Measurements from ENCODE around the gene LTBP2.

LTBP2 gene

DNA sequence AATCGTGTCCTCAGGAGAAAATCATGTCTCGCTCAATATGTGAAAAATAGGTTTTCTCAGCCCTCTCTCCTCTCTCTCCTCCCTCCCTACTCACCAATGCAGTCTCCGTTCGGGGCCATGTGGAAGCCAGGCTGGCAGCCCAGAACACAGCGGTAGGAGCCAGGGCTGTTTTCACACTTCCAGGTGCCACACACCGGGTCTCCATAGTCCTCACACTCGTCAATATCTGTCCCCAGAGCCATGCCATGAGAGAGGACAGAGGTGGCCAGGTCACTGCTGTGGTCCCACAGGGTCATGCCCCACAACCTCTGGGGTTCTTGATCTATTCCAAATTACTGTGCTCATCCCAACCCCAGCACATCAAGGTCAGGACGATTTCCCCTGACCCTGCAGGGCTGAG, 105.0 kb downstream of the LTBP2 start:
- H2BK12ac ChIP-seq (ENCODE audit: low read length), result no peak overlapping the region
- WGBS (ENCODE audit: extremely low coverage, insufficient coverage, insufficient read length), result no CpG with 5 or more reads among the region's 8 CpGs
- H3K9me3 ChIP-seq (ENCODE audit: insufficient read depth, low read depth, low read length), result peaks cover 4% of the 10 kb centered on the region
- H2AFZ ChIP-seq (ENCODE audit: insufficient read depth, low read length, poor library complexity), result no peak overlapping the region
- no peak for DNase-seq
- H2BK5ac ChIP-seq (ENCODE audit: low read depth, low read length, poor library complexity), result no peak overlapping the region
- H3K9ac ChIP-seq (ENCODE audit: low read length), result no peak overlapping the region
- no peak overlapping the region for H3K27ac ChIP-seq (ENCODE audit: low read depth, low read length)
- no peaks in the 10 kb centered on the region for H3K36me3 ChIP-seq (ENCODE audit: control insufficient read depth in 1 of 2, insufficient read depth in 2 of 2, low read length in 2 of 2)
- H3K4me2 ChIP-seq (ENCODE audit: low read length), result no peak overlapping the region
- no peak overlapping the region for H4K8ac ChIP-seq (ENCODE audit: low read depth, low read length)
- H3K4me3 ChIP-seq (ENCODE audit: low read depth, low read length), result no peak overlapping the region
- H3K4me1 ChIP-seq (ENCODE audit: control insufficient read depth in 1 of 2, insufficient read depth in 2 of 2, low read length in 2 of 2), result no peaks in the 10 kb centered on the region
- no peak overlapping the region for H4K12ac ChIP-seq (ENCODE audit: low read depth, low read length)
- H3K14ac ChIP-seq (ENCODE audit: low read length), result no peak overlapping the region
- no peak overlapping the region for H3K4ac ChIP-seq (ENCODE audit: low read depth, low read length)
- H2BK120ac ChIP-seq (ENCODE audit: insufficient read depth, low read length, poor library complexity), result no peak overlapping the region
- H3K79me1 ChIP-seq (ENCODE audit: low read length), result no peaks in the 10 kb centered on the region
- no peak overlapping the region for H2AK5ac ChIP-seq (ENCODE audit: low read length)
- H3K27me3 ChIP-seq (ENCODE audit: insufficient read depth, low read length), result no peaks in the 10 kb centered on the region
- H3K79me2 ChIP-seq (ENCODE audit: control insufficient read depth, insufficient read depth, low read length, poor library complexity), result no peaks in the 10 kb centered on the region
- no peak overlapping the region for H4K91ac ChIP-seq (ENCODE audit: low read depth, low read length)
- H3K18ac ChIP-seq (ENCODE audit: low read length), result no peak overlapping the region
- H3K23ac ChIP-seq (ENCODE audit: low read length), result no peak overlapping the region

DNA sequence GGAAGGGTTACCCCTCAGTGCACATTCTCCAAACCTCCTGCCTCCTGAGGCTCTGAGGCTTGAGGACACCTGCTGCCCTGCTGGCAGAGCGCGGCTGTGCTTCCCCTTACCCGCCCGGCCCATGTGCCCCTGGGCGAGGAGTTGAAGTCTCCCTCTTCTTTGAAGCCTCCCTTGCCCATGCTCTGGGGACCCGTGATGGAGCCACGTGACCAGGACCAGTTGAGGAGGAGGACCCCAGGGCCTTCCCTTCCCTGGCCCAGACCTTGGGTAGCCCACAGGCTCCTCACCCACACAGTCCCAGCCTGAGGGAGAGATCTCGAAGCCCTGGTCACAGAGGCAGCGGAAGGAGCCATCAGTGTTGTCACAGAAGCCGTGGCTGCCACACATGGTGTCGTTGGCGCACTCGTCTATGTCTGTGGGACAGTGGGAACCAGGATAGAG, 105.6 kb downstream of the LTBP2 start:
- Histone ChIP-seq H3K4ac (ENCODE audit: low read depth, low read length) (no peak overlapping the region), H2AFZ (ENCODE audit: insufficient read depth, low read length, poor library complexity) (no peak overlapping the region), H3K14ac (ENCODE audit: low read length) (no peak overlapping the region), H3K4me1 (ENCODE audit: control insufficient read depth in 1 of 2, insufficient read depth in 2 of 2, low read length in 2 of 2) (no peaks in the 10 kb centered on the region), H2BK120ac (ENCODE audit: insufficient read depth, low read length, poor library complexity) (no peak overlapping the region), H3K18ac (ENCODE audit: low read length) (no peak overlapping the region), H4K12ac (ENCODE audit: low read depth, low read length) (no peak overlapping the region), H4K8ac (ENCODE audit: low read depth, low read length) (no peak overlapping the region), H3K9ac (ENCODE audit: low read length) (no peak overlapping the region), H3K9me3 (ENCODE audit: insufficient read depth, low read depth, low read length) (peaks cover 4% of the 10 kb centered on the region), H3K27me3 (ENCODE audit: insufficient read depth, low read length) (no peaks in the 10 kb centered on the region), H2AK5ac (ENCODE audit: low read length) (no peak overlapping the region), H3K23ac (ENCODE audit: low read length) (no peak overlapping the region), H3K27ac (ENCODE audit: low read depth, low read length) (no peak overlapping the region), H3K4me3 (ENCODE audit: low read depth, low read length) (no peak overlapping the region), H3K36me3 (ENCODE audit: control insufficient read depth in 1 of 2, insufficient read depth in 2 of 2, low read length in 2 of 2) (no peaks in the 10 kb centered on the region), H4K91ac (ENCODE audit: low read depth, low read length) (no peak overlapping the region), H2BK5ac (ENCODE audit: low read depth, low read length, poor library complexity) (no peak overlapping the region), H2BK12ac (ENCODE audit: low read length) (no peak overlapping the region), H3K4me2 (ENCODE audit: low read length) (no peak overlapping the region), H3K79me1 (ENCODE audit: low read length) (no peaks in the 10 kb centered on the region), H3K79me2 (ENCODE audit: control insufficient read depth, insufficient read depth, low read length, poor library complexity) (no peaks in the 10 kb centered on the region)
- no peak for DNase-seq
- WGBS (ENCODE audit: extremely low coverage, insufficient coverage, insufficient read length), result no CpG with 5 or more reads among the region's 13 CpGs

DNA sequence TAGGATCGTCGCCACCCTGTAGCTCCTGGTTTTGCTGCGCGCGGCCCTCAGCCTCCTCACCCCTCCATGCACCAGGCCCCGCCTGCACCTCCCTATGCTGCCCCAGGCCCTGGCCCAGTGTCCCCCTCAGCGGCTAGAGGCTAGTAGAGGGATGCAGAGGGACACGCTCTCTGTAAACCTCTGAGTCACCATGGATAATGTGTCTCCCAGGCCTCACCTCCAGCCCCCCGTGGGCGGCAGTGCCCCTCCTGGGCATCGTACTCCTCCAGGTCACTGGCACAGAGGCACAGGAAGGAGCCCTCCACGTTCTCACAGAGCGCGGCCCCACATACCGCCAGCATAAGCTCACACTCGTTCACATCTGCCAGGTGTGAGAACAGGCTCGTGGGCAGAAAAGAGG, 106.2 kb downstream of the LTBP2 start:
- peaks cover 4% of the 10 kb centered on the region for H3K9me3 ChIP-seq (ENCODE audit: insufficient read depth, low read depth, low read length)
- no peak overlapping the region for H2BK12ac ChIP-seq (ENCODE audit: low read length)
- no peak for DNase-seq
- H3K9ac ChIP-seq (ENCODE audit: low read length), result no peak overlapping the region
- H3K27me3 ChIP-seq (ENCODE audit: insufficient read depth, low read length), result no peaks in the 10 kb centered on the region
- H3K4me3 ChIP-seq (ENCODE audit: low read depth, low read length), result no peak overlapping the region
- H3K79me1 ChIP-seq (ENCODE audit: low read length), result no peaks in the 10 kb centered on the region
- no peaks in the 10 kb centered on the region for H3K4me1 ChIP-seq (ENCODE audit: control insufficient read depth in 1 of 2, insufficient read depth in 2 of 2, low read length in 2 of 2)
- no peak overlapping the region for H3K27ac ChIP-seq (ENCODE audit: low read depth, low read length)
- no peak overlapping the region for H3K18ac ChIP-seq (ENCODE audit: low read length)
- no peak overlapping the region for H3K14ac ChIP-seq (ENCODE audit: low read length)
- no peak overlapping the region for H2AK5ac ChIP-seq (ENCODE audit: low read length)
- no peak overlapping the region for H4K91ac ChIP-seq (ENCODE audit: low read depth, low read length)
- H3K4me2 ChIP-seq (ENCODE audit: low read length), result no peak overlapping the region
- no peak overlapping the region for H2BK5ac ChIP-seq (ENCODE audit: low read depth, low read length, poor library complexity)
- no peak overlapping the region for H4K12ac ChIP-seq (ENCODE audit: low read depth, low read length)
- WGBS (ENCODE audit: extremely low coverage, insufficient coverage, insufficient read length), result no CpG with 5 or more reads among the region's 17 CpGs
- no peak overlapping the region for H2AFZ ChIP-seq (ENCODE audit: insufficient read depth, low read length, poor library complexity)
- H2BK120ac ChIP-seq (ENCODE audit: insufficient read depth, low read length, poor library complexity), result no peak overlapping the region
- no peaks in the 10 kb centered on the region for H3K36me3 ChIP-seq (ENCODE audit: control insufficient read depth in 1 of 2, insufficient read depth in 2 of 2, low read length in 2 of 2)
- no peak overlapping the region for H4K8ac ChIP-seq (ENCODE audit: low read depth, low read length)
- H3K79me2 ChIP-seq (ENCODE audit: control insufficient read depth, insufficient read depth, low read length, poor library complexity), result no peaks in the 10 kb centered on the region
- no peak overlapping the region for H3K23ac ChIP-seq (ENCODE audit: low read length)
- H3K4ac ChIP-seq (ENCODE audit: low read depth, low read length), result no peak overlapping the region

DNA sequence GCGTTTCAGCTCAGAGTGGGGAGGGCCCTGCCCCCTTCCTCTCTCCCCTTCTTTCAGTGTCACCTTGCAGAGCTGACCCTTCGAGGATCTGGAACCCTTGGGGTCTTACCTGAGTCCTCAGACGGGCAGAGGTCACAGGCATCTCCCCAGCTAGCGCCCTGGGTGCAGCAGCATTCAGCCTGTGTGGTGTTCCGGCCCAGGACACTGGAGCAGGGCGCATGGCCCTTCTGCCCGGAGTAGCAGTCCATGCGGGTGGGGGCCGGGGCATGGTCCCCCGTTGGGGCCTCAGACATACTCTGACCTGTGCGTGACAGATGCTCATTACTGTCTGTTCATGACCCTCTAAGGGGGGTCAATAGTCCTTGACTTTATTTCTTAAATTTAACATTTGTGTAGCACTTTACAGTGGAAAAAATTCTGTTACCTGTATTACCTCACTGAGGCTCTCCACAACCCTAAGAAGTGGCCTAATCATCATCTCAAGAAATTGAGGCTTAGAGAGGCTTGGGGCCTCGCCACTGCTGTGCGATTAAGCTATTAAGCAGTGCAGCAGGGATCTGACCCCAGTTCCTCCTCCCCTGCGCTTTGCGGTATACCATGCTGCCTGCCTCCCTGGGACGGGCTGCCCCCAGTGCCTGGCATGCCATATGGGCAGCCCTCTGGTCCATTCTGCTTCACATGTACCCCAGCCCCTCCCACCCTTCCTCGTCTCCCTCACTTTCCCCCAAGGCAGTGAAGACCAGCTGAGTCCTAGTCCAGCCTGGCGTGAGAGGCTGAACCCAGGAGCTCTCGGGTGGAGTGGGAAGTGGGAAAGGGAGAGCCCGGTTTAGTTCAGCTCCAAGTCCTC, 106.9 kb downstream of the LTBP2 start:
- Histone ChIP-seq H3K4me2 (ENCODE audit: low read length) (no peak overlapping the region), H3K4ac (ENCODE audit: low read depth, low read length) (no peak overlapping the region), H4K8ac (ENCODE audit: low read depth, low read length) (no peak overlapping the region), H3K4me3 (ENCODE audit: low read depth, low read length) (no peak overlapping the region), H3K36me3 (ENCODE audit: control insufficient read depth in 1 of 2, insufficient read depth in 2 of 2, low read length in 2 of 2) (no peaks in the 10 kb centered on the region), H3K4me1 (ENCODE audit: control insufficient read depth in 1 of 2, insufficient read depth in 2 of 2, low read length in 2 of 2) (no peaks in the 10 kb centered on the region), H3K9me3 (ENCODE audit: insufficient read depth, low read depth, low read length) (peaks cover 4% of the 10 kb centered on the region), H3K18ac (ENCODE audit: low read length) (no peak overlapping the region), H4K91ac (ENCODE audit: low read depth, low read length) (no peak overlapping the region), H4K12ac (ENCODE audit: low read depth, low read length) (no peak overlapping the region), H3K9ac (ENCODE audit: low read length) (no peak overlapping the region), H2BK120ac (ENCODE audit: insufficient read depth, low read length, poor library complexity) (no peak overlapping the region), H3K27me3 (ENCODE audit: insufficient read depth, low read length) (no peaks in the 10 kb centered on the region), H3K23ac (ENCODE audit: low read length) (no peak overlapping the region), H3K79me1 (ENCODE audit: low read length) (no peaks in the 10 kb centered on the region), H2AFZ (ENCODE audit: insufficient read depth, low read length, poor library complexity) (no peak overlapping the region), H2BK5ac (ENCODE audit: low read depth, low read length, poor library complexity) (no peak overlapping the region), H2AK5ac (ENCODE audit: low read length) (no peak overlapping the region), H2BK12ac (ENCODE audit: low read length) (no peak overlapping the region), H3K14ac (ENCODE audit: low read length) (no peak overlapping the region), H3K79me2 (ENCODE audit: control insufficient read depth, insufficient read depth, low read length, poor library complexity) (no peaks in the 10 kb centered on the region), H3K27ac (ENCODE audit: low read depth, low read length) (no peak overlapping the region)
- no CpG with 5 or more reads among the region's 20 CpGs for WGBS (ENCODE audit: extremely low coverage, insufficient coverage, insufficient read length)
- no peak for DNase-seq

Measured in trophoblast cell (in vitro differentiated cells and primary cell).